IPS-18c (cell line): Measurements from ENCODE around the gene RNF227.
"Not testable (repeated sequence)": the region's sequence is repeated elsewhere in the genome, so short reads cannot be mapped to it uniquely, and the experiment has no call there.

ENCODE experiments used
- H3K4me3 ChIP-seq: 2 replicates; pipeline ENCODE4 v1.7.0; 2013; ENCODE audit warnings: low read depth, mild to moderate bottlenecking, low read length, moderate library complexity; ENCODE audit not compliant: insufficient read depth
- H3K9me3 ChIP-seq: one replicate; pipeline ENCODE4 v1.6.1; 2013; ENCODE audit warnings: mild to moderate bottlenecking, low read length, moderate library complexity; ENCODE audit not compliant: control insufficient read depth, insufficient read depth

RNF227 gene

GRCh38 chr17:7882629-7883028, 33.5 kb downstream of the RNF227 start:
- no peak overlapping the region for H3K4me3 ChIP-seq
- H3K9me3 ChIP-seq, result no peaks in the 10 kb centered on the region

GRCh38 chr17:7882068-7882467, 34.0 kb downstream of the RNF227 start:
- no peaks in the 10 kb centered on the region for H3K9me3 ChIP-seq
- no peak overlapping the region for H3K4me3 ChIP-seq

- Histone ChIP-seq H3K9me3 (no peaks in the 10 kb centered on the region), H3K4me3 (no peak overlapping the region)
Observed at GRCh38 chr17:7881276-7882054, 34.6 kb downstream of the RNF227 start.

GRCh38 chr17:7880076-7880868, 35.8 kb downstream of the RNF227 start:
- Histone ChIP-seq H3K4me3 (no peak overlapping the region), H3K9me3 (no peaks in the 10 kb centered on the region)

GRCh38 chr17:7878234-7878633, 37.9 kb downstream of the RNF227 start:
- Histone ChIP-seq H3K9me3 (no peaks in the 10 kb centered on the region), H3K4me3 (no peak overlapping the region)

- no peaks in the 10 kb centered on the region for H3K9me3 ChIP-seq
- no peak overlapping the region for H3K4me3 ChIP-seq
Observed at GRCh38 chr17:7875804-7876370, 40.2 kb downstream of the RNF227 start.

GRCh38 chr17:7873051-7873450, 43.0 kb downstream of the RNF227 start:
- Histone ChIP-seq H3K9me3 (no peaks in the 10 kb centered on the region), H3K4me3 (no peak overlapping the region)

- Histone ChIP-seq H3K4me3 (no peak overlapping the region), H3K9me3 (no peaks in the 10 kb centered on the region)
Observed at GRCh38 chr17:7867881-7868329, 48.2 kb downstream of the RNF227 start.

- no peaks in the 10 kb centered on the region for H3K9me3 ChIP-seq
Observed at GRCh38 chr17:7864995-7865650, 51.0 kb downstream of the RNF227 start.

GRCh38 chr17:7864384-7864783, 51.7 kb downstream of the RNF227 start:
- not testable (repeated sequence) for H3K4me3 ChIP-seq, H3K9me3 ChIP-seq

More at GRCh38 chr17:7864995-7865650, 51.0 kb downstream of the RNF227 start:
- H3K4me3 ChIP-seq, result no peak overlapping the region
